ENCODE data around the gene DNAJB8. TPM values are rescaled to one million over a fixed set of nuclear protein-coding genes. Genes with fewer than 3 reads are reported as not detected.

DNAJB8 gene
- total RNA-seq, 2 donors from 2014 or later = not detected

DNA sequence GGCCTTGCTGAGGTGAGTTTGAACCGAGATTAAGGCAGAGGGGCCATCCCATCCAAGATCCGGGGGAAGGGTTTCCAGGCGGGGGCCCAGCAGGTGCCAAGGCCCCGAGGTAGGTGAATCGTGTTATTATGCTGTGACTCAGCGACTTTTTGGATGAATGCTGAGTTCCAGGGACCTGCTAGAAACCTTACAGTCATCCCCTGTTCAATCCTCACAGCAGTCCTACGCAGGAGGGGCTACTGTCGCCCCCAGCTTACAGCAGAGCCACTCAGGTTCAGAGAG lies 40.9 kb downstream of the DNAJB8 start:
- no peaks in the 10 kb centered on the region for H3K9me3 ChIP-seq (ENCODE audit: control insufficient read depth, low read length, poor library complexity, severe bottlenecking)
- DNase-seq (no peak), ATAC-seq (no peak)
- H3K4me1 Mint-ChIP-seq = no peaks in the 10 kb centered on the region
- H3K4me3 Mint-ChIP-seq = no peak overlapping the region
- peaks cover 2% of the 10 kb centered on the region for H3K36me3 Mint-ChIP-seq (ENCODE audit: low read depth)
- no peak overlapping the region for H3K27ac Mint-ChIP-seq
- H3K27me3 Mint-ChIP-seq = peaks cover 30% of the 10 kb centered on the region

GRCh38 chr3:128425142-128425845 lies 41.4 kb downstream of the DNAJB8 start:
- DNase-seq = no peak
- Mint-ChIP-seq H3K36me3 (ENCODE audit: low read depth) (no peaks in the 10 kb centered on the region), H3K27me3 (peaks cover 25% of the 10 kb centered on the region), H3K4me1 (no peaks in the 10 kb centered on the region), H3K27ac (no peak overlapping the region), H3K4me3 (peak overlapping the region; percentile 21)
- H3K9me3 ChIP-seq (ENCODE audit: control insufficient read depth, low read length, poor library complexity, severe bottlenecking) = no peaks in the 10 kb centered on the region
- ATAC-seq = no peak

DNA sequence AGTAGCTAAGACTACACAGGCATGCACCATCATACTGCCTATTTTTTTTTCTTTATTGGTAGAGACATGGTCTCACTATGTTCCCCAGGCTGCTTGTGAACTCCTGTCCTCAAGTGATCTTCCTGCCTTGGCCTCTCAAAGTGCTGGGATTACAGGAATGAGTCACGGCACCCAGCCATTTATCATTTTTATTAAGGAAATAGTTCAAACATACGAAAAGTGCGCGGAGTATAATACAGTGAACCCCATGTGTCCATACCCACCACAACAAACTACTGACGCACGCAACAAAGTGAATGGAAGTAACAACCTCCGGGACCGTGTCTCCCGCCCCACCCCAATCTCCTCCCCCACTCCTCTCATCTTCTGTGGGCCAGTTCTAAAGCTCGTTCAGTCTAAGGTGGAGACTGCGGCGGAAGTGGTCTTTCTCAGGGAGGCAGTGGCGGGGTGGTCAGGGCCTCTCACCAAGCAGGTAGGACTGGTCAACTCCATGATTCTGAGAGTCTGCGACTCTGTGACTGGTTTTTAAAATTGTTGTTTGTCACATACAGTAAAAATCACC lies 42.1 kb downstream of the DNAJB8 start:
- no peak overlapping the region for H3K27ac Mint-ChIP-seq
- no peaks in the 10 kb centered on the region for H3K9me3 ChIP-seq (ENCODE audit: control insufficient read depth, low read length, poor library complexity, severe bottlenecking)
- peaks cover 2% of the 10 kb centered on the region for H3K36me3 Mint-ChIP-seq (ENCODE audit: low read depth)
- H3K4me3 Mint-ChIP-seq = peak overlapping the region; percentile 21
- ATAC-seq (no peak), DNase-seq (no peak)
- H3K27me3 Mint-ChIP-seq = peaks cover 18% of the 10 kb centered on the region
- H3K4me1 Mint-ChIP-seq = peaks cover 2% of the 10 kb centered on the region

GRCh38 chr3:128423525-128424147 lies 43.1 kb downstream of the DNAJB8 start:
- Mint-ChIP-seq H3K27me3 (peaks cover 13% of the 10 kb centered on the region), H3K4me1 (peaks cover 2% of the 10 kb centered on the region), H3K36me3 (ENCODE audit: low read depth) (peaks cover 2% of the 10 kb centered on the region), H3K4me3 (no peak overlapping the region), H3K27ac (no peak overlapping the region)
- ATAC-seq = no peak
- H3K9me3 ChIP-seq (ENCODE audit: control insufficient read depth, low read length, poor library complexity, severe bottlenecking) = no peaks in the 10 kb centered on the region
- no peak for DNase-seq

DNA sequence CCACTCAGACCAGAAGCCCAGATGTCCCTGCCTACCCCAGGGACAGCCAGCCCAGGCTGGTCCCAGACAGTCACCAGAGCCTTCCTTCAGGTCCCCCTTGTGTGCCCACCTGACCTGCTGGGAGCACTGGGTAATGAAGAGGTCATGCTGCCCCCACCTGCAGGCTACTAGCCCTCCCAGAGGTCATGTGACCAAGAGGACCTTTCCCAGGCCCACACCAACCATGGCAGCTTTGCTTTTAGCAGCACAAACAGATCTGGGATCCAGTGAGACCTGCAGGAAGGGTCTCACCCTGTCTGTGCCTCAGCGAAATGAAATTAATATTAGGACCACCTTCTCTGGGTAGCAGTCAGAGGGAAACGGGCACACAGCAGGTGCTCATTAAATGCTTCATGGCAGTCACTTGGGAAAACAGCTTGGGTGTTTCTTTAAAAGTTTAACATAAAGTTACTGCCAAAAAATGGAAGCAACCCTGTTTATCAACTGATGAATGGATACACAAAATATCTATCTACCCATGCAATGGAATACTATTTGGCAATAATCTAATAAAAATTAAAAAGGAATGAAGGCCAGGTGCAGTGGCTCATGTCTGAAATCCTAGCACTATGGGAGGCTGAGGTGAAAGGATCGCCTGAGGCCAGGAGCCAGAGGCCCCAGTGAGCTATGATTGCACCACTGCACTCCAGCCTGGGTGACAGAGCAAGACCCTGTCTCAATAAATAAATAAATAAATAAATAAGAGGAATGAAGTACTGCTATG lies 43.7 kb downstream of the DNAJB8 start:
- DNase-seq (no peak), ATAC-seq (no peak)
- no peaks in the 10 kb centered on the region for H3K9me3 ChIP-seq (ENCODE audit: control insufficient read depth, low read length, poor library complexity, severe bottlenecking)
- no peak overlapping the region for H3K27ac Mint-ChIP-seq
- H3K27me3 Mint-ChIP-seq = peaks cover 6% of the 10 kb centered on the region
- H3K36me3 Mint-ChIP-seq (ENCODE audit: low read depth) = peaks cover 2% of the 10 kb centered on the region
- no peak overlapping the region for H3K4me3 Mint-ChIP-seq
- H3K4me1 Mint-ChIP-seq = peaks cover 2% of the 10 kb centered on the region

- Mint-ChIP-seq H3K4me1 (peaks cover 2% of the 10 kb centered on the region), H3K27ac (no peak overlapping the region), H3K36me3 (ENCODE audit: low read depth) (peaks cover 2% of the 10 kb centered on the region), H3K27me3 (peaks cover under 1% of the 10 kb centered on the region), H3K4me3 (no peak overlapping the region)
- no peaks in the 10 kb centered on the region for H3K9me3 ChIP-seq (ENCODE audit: control insufficient read depth, low read length, poor library complexity, severe bottlenecking)
- DNase-seq (no peak), ATAC-seq (no peak)
These were observed 44.7 kb downstream of the DNAJB8 start for GRCh38 chr3:128421966-128422365.

GRCh38 chr3:128421439-128421836 lies 45.3 kb downstream of the DNAJB8 start:
- H3K27me3 Mint-ChIP-seq = no peaks in the 10 kb centered on the region
- peaks cover 2% of the 10 kb centered on the region for H3K4me1 Mint-ChIP-seq
- ATAC-seq = no peak
- no peak overlapping the region for H3K4me3 Mint-ChIP-seq
- H3K36me3 Mint-ChIP-seq (ENCODE audit: low read depth) = peaks cover 2% of the 10 kb centered on the region
- H3K27ac Mint-ChIP-seq = no peak overlapping the region
- H3K9me3 ChIP-seq (ENCODE audit: control insufficient read depth, low read length, poor library complexity, severe bottlenecking) = no peaks in the 10 kb centered on the region
- no peak for DNase-seq

- H3K27me3 Mint-ChIP-seq = no peaks in the 10 kb centered on the region
- no peaks in the 10 kb centered on the region for H3K9me3 ChIP-seq (ENCODE audit: control insufficient read depth, low read length, poor library complexity, severe bottlenecking)
- DNase-seq (no peak), ATAC-seq (no peak)
- no peak overlapping the region for H3K27ac Mint-ChIP-seq
- H3K4me3 Mint-ChIP-seq = no peak overlapping the region
- peaks cover 2% of the 10 kb centered on the region for H3K4me1 Mint-ChIP-seq
- peaks cover 2% of the 10 kb centered on the region for H3K36me3 Mint-ChIP-seq (ENCODE audit: low read depth)
These were observed 45.8 kb downstream of the DNAJB8 start for GRCh38 chr3:128420720-128421438.

DNA sequence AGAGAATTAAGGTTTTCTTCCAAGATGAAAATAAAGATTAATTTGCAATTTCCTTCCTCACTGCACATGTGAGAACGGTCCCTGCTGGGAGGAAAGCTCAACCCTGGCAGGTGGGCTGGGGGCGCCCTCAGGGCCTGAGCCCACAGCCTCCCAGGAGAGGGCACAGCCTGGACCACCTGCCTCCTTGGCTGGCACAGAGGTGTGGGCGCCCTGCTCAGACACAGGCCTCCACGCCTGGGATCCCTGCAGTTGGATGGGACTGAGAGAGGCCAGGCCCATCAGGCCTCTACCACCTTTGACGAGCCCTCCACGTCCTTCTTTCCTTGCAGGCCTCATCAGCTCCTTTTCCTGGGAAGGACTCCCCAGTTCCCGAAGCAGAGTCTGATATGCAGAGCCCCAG lies 46.4 kb downstream of the DNAJB8 start:
- no peaks in the 10 kb centered on the region for H3K9me3 ChIP-seq (ENCODE audit: control insufficient read depth, low read length, poor library complexity, severe bottlenecking)
- peaks cover 2% of the 10 kb centered on the region for H3K4me1 Mint-ChIP-seq
- H3K36me3 Mint-ChIP-seq (ENCODE audit: low read depth) = peaks cover 2% of the 10 kb centered on the region
- ATAC-seq (no peak), DNase-seq (no peak)
- H3K27ac Mint-ChIP-seq = no peak overlapping the region
- H3K4me3 Mint-ChIP-seq = no peak overlapping the region
- no peaks in the 10 kb centered on the region for H3K27me3 Mint-ChIP-seq

- Mint-ChIP-seq H3K4me1 (peaks cover 7% of the 10 kb centered on the region), H3K27me3 (no peaks in the 10 kb centered on the region)
- ATAC-seq = no peak
These were observed 47.4 kb downstream of the DNAJB8 start for GRCh38 chr3:128419311-128419710.

DNA sequence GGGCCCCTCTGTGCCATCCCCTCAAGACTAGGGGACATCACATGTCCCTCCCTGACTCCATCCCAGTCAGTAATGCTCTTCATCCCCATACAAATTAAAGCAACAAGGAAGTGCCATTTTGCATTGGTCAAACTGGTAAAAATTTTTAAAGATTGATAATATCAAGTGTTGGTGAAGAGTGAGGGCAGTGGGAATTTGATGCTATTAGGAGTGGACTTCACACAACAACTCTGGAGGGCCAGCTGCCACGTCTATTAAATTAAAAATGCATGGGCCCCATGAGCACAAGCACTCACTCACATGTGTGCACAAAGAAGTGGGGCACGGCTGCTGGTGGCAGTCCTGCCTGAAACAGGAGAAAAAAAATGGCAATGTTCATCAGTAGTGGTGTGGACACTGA lies 47.8 kb downstream of the DNAJB8 start:
- H3K4me1 Mint-ChIP-seq = peaks cover 7% of the 10 kb centered on the region
- H3K27ac Mint-ChIP-seq = no peak overlapping the region
- H3K9me3 ChIP-seq (ENCODE audit: control insufficient read depth, low read length, poor library complexity, severe bottlenecking) = no peaks in the 10 kb centered on the region
- no peak overlapping the region for H3K4me3 Mint-ChIP-seq
- ATAC-seq (no peak), DNase-seq (no peak)
- H3K27me3 Mint-ChIP-seq = no peaks in the 10 kb centered on the region
- peaks cover 5% of the 10 kb centered on the region for H3K36me3 Mint-ChIP-seq (ENCODE audit: low read depth)

More at GRCh38 chr3:128419311-128419710, 47.4 kb downstream of the DNAJB8 start:
- H3K9me3 ChIP-seq (ENCODE audit: control insufficient read depth, low read length, poor library complexity, severe bottlenecking) = no peaks in the 10 kb centered on the region
- no peak for DNase-seq
- Mint-ChIP-seq H3K4me3 (no peak overlapping the region), H3K36me3 (ENCODE audit: low read depth) (peaks cover 5% of the 10 kb centered on the region), H3K27ac (no peak overlapping the region)

DNA sequence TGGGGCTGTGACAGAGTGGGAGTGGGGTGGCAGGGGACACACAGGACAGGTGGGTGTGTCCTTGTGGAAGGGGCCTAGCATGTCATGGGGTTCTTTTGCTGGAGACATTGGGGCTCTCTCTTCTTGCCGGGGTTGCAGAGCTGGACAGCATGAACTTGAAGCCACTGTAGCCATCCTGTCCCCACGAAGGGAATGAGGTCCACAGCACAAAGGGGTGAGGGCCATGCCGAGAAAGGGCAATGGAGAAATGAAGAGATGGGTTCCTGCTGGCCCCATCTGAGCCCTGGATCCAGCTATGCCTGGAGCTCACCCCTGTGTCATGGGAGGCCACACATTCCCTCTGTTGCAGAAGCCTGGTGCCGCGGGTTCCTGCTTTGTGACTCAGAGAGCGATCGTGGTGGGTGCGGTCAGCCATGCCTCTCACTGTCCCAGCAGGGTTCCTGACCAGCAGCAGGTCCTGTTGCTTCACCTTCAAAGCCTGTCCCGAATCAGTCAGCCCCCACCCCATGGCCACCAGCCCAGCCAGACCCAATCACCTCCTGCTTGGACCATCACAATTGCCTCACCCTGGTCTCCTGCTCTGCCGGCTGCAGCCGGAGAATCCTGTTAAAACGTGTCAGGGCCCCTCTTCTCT lies 50.0 kb downstream of the DNAJB8 start:
- ATAC-seq = peak; percentile 22
- Mint-ChIP-seq H3K4me3 (no peak overlapping the region), H3K27me3 (no peaks in the 10 kb centered on the region), H3K36me3 (ENCODE audit: low read depth) (peaks cover 5% of the 10 kb centered on the region), H3K4me1 (peaks cover 15% of the 10 kb centered on the region), H3K27ac (no peak overlapping the region)
- no peak for DNase-seq
- H3K9me3 ChIP-seq (ENCODE audit: control insufficient read depth, low read length, poor library complexity, severe bottlenecking) = no peaks in the 10 kb centered on the region
